ENCODE measurements around the gene MED4. TPM values are rescaled to one million over a fixed set of nuclear protein-coding genes. Genes with fewer than 3 reads are reported as not detected.

Gene MED4
- total RNA-seq, 1 donor from 2014 or later, result 45.0 TPM

DNA sequence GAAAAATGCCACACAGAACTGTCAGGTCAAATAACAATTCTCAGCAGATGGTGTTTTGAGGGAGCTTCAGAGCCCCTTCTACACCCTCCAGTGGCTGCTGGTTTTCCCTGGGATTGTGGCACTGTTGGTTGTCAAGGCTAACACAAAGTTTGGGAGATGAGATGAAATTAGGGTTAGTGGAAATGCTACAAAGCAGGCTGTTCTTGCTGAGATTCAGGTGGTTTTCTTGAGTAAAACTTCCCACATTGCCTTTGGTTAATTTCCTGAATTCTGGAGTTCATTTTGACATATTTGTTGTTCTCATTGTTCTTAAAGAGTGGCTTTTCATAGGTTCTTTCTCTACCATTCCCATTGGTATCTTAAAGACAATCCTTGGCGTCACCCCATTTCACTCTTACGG lies 22.1 kb downstream of the MED4 start:
- no peak overlapping the region for H3K4me3 Mint-ChIP-seq
- H3K27me3 Mint-ChIP-seq (ENCODE audit: low read depth), result no peaks in the 10 kb centered on the region
- TF ChIP-seq, protein P1, sequence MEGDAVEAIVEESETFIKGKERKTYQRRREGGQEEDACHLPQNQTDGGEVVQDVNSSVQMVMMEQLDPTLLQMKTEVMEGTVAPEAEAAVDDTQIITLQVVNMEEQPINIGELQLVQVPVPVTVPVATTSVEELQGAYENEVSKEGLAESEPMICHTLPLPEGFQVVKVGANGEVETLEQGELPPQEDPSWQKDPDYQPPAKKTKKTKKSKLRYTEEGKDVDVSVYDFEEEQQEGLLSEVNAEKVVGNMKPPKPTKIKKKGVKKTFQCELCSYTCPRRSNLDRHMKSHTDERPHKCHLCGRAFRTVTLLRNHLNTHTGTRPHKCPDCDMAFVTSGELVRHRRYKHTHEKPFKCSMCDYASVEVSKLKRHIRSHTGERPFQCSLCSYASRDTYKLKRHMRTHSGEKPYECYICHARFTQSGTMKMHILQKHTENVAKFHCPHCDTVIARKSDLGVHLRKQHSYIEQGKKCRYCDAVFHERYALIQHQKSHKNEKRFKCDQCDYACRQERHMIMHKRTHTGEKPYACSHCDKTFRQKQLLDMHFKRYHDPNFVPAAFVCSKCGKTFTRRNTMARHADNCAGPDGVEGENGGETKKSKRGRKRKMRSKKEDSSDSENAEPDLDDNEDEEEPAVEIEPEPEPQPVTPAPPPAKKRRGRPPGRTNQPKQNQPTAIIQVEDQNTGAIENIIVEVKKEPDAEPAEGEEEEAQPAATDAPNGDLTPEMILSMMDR (IDR thresholded peaks at IDR 0.05; ENCODE audit: unreplicated experiment), result no peak
- H3K27ac Mint-ChIP-seq, result no peak overlapping the region
- no peaks in the 10 kb centered on the region for H3K4me1 Mint-ChIP-seq
- H3K36me3 Mint-ChIP-seq, result peaks cover 91% of the 10 kb centered on the region
- peaks cover 62% of the 10 kb centered on the region for H3K9me3 Mint-ChIP-seq
- no peak for DNase-seq (ENCODE audit: low spot score in 2 of 2, unreplicated experiment in 2 of 2)

DNA sequence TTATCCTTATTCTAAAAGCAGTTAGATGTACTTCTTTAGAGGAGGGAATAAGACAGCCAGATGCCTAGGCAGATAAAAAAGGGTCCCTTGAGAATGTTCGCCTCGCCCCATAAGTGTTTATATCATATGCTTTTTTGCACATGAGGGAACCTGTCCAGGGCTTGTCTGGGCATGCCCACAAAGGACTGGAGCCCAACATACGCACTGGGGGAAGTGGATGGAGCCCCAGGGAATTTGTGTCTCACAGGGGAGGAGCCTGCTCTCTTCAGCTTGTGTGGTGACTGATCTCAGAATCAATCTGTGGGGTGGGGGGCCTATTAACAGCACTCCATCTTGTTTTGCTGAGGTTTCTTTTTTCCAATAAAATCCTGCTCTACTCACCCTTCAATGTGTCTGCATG lies 22.6 kb downstream of the MED4 start:
- no peaks in the 10 kb centered on the region for H3K4me1 Mint-ChIP-seq
- TF ChIP-seq, protein P1 (IDR thresholded peaks at IDR 0.05; ENCODE audit: unreplicated experiment), result no peak
- no peak overlapping the region for H3K4me3 Mint-ChIP-seq
- no peak for DNase-seq (ENCODE audit: low spot score in 2 of 2, unreplicated experiment in 2 of 2)
- no peak overlapping the region for H3K27ac Mint-ChIP-seq
- H3K27me3 Mint-ChIP-seq (ENCODE audit: low read depth), result no peaks in the 10 kb centered on the region
- peaks cover 96% of the 10 kb centered on the region for H3K36me3 Mint-ChIP-seq
- H3K9me3 Mint-ChIP-seq, result peaks cover 67% of the 10 kb centered on the region

DNA sequence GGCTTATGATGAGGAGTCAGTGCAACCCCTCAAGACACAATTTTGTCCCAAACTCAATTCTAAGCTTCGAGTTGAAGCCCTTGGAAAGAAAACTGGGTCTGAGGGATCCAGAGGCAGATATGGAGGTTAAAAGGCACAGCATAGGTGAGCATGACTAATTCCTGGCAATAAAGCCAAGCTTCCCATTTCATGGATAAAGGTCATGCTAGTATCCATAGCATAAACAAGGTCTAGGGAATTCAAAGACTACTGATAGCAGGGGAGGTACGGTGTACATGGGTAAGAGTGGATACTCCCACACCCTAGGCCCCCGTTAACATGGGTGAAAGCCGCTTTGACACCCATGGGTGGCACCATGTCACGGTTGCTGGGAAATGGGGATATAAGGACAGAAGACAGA lies 24.0 kb downstream of the MED4 start:
- peaks cover 78% of the 10 kb centered on the region for H3K9me3 Mint-ChIP-seq

DNA sequence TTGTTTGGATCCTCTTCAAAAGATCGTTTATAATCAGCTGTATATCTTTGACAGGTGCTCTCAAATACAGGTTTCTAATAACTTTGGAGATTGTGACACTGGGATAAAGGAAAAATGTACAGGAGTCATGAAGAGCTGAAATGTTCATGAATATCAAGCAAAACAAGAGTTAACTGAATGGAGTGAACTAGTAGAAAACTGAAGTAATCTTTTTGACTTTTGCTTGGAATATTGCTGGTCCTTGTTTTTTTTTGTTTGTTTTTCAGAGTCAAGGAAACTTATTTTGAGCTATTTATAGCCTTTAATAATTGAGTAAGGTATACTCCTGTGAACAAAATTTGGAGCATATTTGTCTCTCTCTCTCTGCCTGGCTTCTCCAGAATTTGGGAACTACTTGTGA lies 25.3 kb downstream of the MED4 start:
- TF ChIP-seq, protein P1 (IDR thresholded peaks at IDR 0.05; ENCODE audit: unreplicated experiment), result no peak
- Mint-ChIP-seq H3K27me3 (ENCODE audit: low read depth) (no peaks in the 10 kb centered on the region), H3K4me3 (no peak overlapping the region), H3K4me1 (no peaks in the 10 kb centered on the region), H3K36me3 (peaks cover 92% of the 10 kb centered on the region), H3K9me3 (peaks cover 74% of the 10 kb centered on the region), H3K27ac (no peak overlapping the region)
- DNase-seq (ENCODE audit: low spot score in 2 of 2, unreplicated experiment in 2 of 2), result no peak

More for the DNA sequence above, 24.0 kb downstream of the MED4 start:
- H3K4me1 Mint-ChIP-seq, result no peaks in the 10 kb centered on the region
- peaks cover 99% of the 10 kb centered on the region for H3K36me3 Mint-ChIP-seq
- H3K27ac Mint-ChIP-seq, result no peak overlapping the region
- H3K27me3 Mint-ChIP-seq (ENCODE audit: low read depth), result no peaks in the 10 kb centered on the region
- no peak overlapping the region for H3K4me3 Mint-ChIP-seq
- TF ChIP-seq, protein P1 (IDR thresholded peaks at IDR 0.05; ENCODE audit: unreplicated experiment), result no peak
- DNase-seq (ENCODE audit: low spot score in 2 of 2, unreplicated experiment in 2 of 2), result no peak

DNA sequence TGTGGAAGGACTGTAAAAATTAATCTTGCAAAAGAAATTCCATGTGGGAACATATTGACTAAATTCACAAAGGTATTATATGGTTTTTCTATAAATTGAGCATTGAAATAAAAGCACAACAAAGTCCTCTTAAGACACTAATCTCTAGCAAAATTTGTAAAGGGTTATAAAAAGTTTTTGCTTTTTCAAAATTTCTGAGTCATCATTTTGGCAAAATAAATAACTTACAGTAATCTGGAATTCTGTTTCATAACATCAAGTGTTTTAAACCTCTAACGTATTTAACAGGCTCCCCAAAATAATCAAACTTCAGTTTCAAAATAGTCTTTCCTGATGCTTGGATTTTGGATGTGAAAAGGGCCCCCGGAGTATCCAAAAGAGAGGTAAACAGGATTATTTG lies 26.0 kb downstream of the MED4 start:
- peaks cover 68% of the 10 kb centered on the region for H3K9me3 Mint-ChIP-seq
- H3K27ac Mint-ChIP-seq, result no peak overlapping the region
- no peaks in the 10 kb centered on the region for H3K27me3 Mint-ChIP-seq (ENCODE audit: low read depth)
- TF ChIP-seq, protein P1 (IDR thresholded peaks at IDR 0.05; ENCODE audit: unreplicated experiment), result no peak
- DNase-seq (ENCODE audit: low spot score in 2 of 2, unreplicated experiment in 2 of 2), result no peak
- H3K4me3 Mint-ChIP-seq, result no peak overlapping the region
- H3K36me3 Mint-ChIP-seq, result peaks cover 86% of the 10 kb centered on the region
- H3K4me1 Mint-ChIP-seq, result no peaks in the 10 kb centered on the region

DNA sequence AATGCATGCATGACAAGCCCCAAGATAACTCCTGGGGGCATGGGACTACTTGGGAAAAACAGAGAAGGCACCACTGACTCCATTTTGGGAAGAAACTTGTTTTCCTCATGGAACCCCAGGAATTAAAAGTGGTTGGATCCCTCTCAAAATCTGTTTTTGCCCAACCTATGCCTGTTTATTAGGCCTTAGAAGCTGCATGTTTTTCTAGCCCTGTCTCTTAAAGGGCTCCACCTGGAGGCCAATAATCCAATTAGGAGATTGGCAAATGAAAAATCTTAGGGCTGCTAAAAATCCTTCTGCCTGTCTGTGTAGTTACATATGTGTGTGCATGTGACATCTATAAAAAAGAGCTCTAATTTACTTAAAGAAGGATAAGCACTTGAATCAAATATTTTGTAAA lies 26.9 kb downstream of the MED4 start:
- H3K9me3 Mint-ChIP-seq, result peaks cover 59% of the 10 kb centered on the region
- DNase-seq (ENCODE audit: low spot score in 2 of 2, unreplicated experiment in 2 of 2), result no peak
- no peaks in the 10 kb centered on the region for H3K4me1 Mint-ChIP-seq
- peaks cover 78% of the 10 kb centered on the region for H3K36me3 Mint-ChIP-seq
- TF ChIP-seq, protein P1 (IDR thresholded peaks at IDR 0.05; ENCODE audit: unreplicated experiment), result no peak
- H3K4me3 Mint-ChIP-seq, result no peak overlapping the region
- H3K27me3 Mint-ChIP-seq (ENCODE audit: low read depth), result no peaks in the 10 kb centered on the region
- no peak overlapping the region for H3K27ac Mint-ChIP-seq
